ENCODE data around the gene ATF4. TPM values are rescaled to one million over a fixed set of nuclear protein-coding genes. Genes with fewer than 3 reads are reported as not detected.

The ATF4 gene
- total RNA-seq, 2 donors from 2014 or later: 203 to 294 TPM

DNA sequence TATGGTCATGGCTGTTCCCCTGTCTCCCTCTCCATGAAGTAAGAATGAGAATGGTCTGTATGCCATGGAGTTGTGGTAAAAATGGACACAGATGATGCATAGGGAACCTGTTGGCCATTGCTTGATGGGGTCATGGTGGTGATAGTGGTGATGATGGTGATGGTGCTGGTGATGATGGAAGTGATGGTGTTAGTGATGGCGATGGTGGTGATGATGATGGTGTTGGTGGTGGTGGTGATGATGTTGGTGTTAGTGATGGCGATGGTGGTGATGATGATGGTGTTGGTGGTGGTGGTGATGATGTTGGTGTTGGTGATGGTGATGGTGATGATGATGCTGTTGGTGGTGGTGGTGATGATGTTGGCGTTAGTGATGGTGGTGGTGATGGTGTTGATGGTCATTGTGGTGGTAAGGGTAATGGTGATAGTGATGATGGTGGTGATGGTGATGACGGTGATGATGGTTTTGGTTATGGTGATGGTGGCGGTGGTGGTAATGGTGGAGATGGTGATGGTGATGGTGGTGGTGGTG, 45.1 kb downstream of the ATF4 start:
- intact Hi-C loops (cut with DNase I): no loop called here
- no peak for DNase-seq
- no peak for ATAC-seq

DNA sequence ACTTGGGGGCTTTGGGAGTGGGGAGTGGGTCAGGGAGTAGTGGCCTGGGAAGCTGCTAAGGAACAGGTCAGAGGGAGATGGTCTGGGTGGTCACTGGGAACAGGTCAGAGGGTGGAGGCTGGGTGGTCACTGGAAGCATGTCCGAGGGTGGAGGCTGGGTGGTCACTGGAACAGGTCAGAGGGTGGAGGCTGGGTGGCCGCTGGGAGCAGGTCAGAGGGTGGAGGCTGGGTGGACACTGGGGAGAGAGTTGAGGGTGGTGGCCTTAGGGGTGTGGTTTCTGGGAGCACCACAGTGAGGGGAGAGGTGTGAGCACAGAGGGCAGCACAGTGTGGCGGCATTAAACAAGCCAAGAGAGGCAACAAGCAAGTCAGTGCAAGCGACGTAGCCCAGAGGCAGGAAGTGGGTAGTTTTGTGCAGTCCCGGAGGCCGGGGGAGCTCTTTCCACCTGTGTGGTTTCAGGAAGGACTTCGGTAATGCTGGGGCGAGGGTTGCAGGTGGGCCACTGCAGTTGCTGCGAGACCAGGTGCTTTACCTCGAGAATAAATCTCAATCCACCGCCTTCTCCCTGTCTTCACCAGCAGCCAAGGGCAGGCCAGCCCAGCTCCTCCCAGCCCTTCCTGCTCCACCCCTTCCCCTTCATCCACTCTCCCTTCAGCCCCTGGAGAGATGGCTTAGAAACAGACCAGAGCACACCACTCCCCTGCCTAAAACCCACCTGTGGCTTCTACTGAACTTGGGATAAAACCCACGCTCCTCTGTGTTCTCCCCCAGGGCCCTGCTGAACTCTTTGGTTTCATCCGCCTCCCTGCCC, 47.0 kb downstream of the ATF4 start:
- intact Hi-C loops (cut with DNase I): no loop called here
- DNase-seq (no peak), ATAC-seq (no peak)

- DNase-seq (no peak), ATAC-seq (no peak)
- intact Hi-C loops (cut with DNase I): no loop called here
Measured at GRCh38 chr22:39568278-39568981, 48.1 kb downstream of the ATF4 start.

GRCh38 chr22:39569066-39569465, 48.7 kb downstream of the ATF4 start:
- DNase-seq: no peak
- ATAC-seq: no peak
- intact Hi-C loops (cut with DNase I): no loop called here

GRCh38 chr22:39570226-39570625, 49.9 kb downstream of the ATF4 start:
- no peak for DNase-seq
- no peak for ATAC-seq
- intact Hi-C loops (cut with DNase I): no loop called here

DNA sequence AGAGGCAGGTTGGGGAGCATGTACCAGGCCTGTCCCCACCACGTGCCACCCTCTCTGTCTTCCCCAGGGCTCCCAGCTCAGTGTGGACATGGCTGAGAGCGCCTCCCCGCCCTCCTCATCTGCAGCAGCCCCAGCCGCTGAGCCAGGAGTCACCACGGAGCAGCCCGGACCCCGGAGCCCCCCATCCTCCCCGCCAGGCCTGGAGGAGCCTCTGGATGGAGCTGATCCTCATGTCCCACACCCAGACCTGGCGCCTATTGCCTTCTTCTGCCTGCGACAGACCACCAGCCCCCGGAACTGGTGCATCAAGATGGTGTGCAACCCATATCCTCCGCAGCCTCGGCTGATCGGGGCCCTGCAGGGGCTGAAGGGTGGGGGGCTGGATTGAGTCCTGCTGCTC, 50.3 kb downstream of the ATF4 start, which contains the start of gene CACNA1I:
CACNA1I (plus strand) TSS at position 89 of the 400 bp plus-strand sequence; CDS start at position 89, 0 bp downstream.
- intact Hi-C loops (cut with DNase I): no loop called here

DNA sequence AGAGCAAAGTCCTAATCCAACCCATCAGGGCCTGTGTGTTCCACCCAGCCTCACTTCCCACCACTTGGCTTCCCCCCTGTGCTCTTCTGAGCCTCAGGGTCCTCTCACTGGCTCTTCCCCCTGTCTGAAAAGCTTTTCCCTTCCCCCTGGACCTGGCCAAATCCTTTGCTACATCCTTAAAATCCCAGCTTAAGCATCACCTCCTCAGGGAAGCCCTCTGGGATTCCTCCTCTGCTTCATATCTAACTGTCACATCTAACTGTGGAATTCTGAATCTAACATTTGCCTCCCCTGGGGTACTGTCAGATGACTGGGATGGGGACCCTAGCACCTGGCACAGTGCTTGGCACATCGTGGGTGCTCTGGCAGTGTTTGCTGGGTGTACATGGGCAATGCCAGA, 51.2 kb downstream of the ATF4 start:
- no peak for ATAC-seq
- intact Hi-C loops (cut with DNase I): no loop called here
- no peak for DNase-seq

More for the DNA sequence above, 50.3 kb downstream of the ATF4 start, which contains the start of gene CACNA1I:
- DNase-seq: no peak
- no peak for ATAC-seq

Other genes with a start within 250 kb of the ATF4 start
- 1,000 to 10,000 TPM in 1 of 2 donors, 100 to 1,000 TPM in 1; 796 to 1,078 TPM for gene RPL3, start 200.9 kb upstream of the ATF4 start, total RNA-seq
- gene SYNGR1, start 170.6 kb upstream of the ATF4 start, total RNA-seq: 10 to 100 TPM; 48.3 to 60.8 TPM
- 10 to 100 TPM; 14.1 to 16.8 TPM for gene TAB1, start 120.8 kb upstream of the ATF4 start, total RNA-seq
- gene MGAT3, start 63.5 kb upstream of the ATF4 start, total RNA-seq: 10 to 100 TPM; 11.6 to 13.7 TPM
- 10 to 100 TPM; 18.1 to 29.0 TPM for gene MIEF1, start 18.3 kb upstream of the ATF4 start, total RNA-seq
- 10 to 100 TPM; 66.1 to 70.7 TPM for gene RPS19BP1, start 12.2 kb downstream of the ATF4 start, total RNA-seq
- under 1 TPM; 0.03 to 0.06 TPM for gene CACNA1I, start 50.2 kb downstream of the ATF4 start, total RNA-seq